HG02870 (cell line): ENCODE results near the gene AP2A2.

Experiments used
- ATAC-seq: cut with Tn5 transposase; IDR thresholded peaks from one replicate; pipeline ENCODE4 v1.9.1; 2021; ENCODE audit warnings: mild to moderate bottlenecking, moderate library complexity; ENCODE audit not compliant: unreplicated experiment

AP2A2 gene

DNA sequence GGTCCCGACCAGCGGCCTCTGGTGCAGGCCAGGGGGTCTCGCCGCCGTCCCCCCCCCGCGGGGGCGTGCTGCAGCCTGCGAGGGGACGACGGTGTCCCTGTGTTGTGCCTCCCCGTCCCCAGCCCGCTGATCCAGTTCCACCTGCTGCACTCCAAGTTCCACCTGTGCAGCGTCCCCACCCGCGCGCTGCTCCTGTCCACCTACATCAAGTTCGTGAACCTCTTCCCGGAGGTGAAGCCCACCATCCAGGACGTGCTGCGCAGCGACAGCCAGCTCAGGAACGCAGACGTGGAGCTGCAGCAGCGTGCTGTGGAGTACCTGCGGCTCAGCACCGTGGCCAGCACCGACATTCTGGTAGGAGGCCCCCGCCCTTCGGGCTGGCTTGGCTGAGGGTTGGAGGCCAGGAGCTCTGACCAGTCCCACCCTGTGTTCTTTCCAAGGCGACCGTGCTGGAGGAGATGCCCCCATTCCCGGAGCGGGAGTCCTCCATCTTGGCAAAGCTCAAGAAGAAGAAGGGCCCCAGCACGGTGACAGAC lies 68.0 kb downstream of the AP2A2 start:
- ATAC-seq, result no peak

DNA sequence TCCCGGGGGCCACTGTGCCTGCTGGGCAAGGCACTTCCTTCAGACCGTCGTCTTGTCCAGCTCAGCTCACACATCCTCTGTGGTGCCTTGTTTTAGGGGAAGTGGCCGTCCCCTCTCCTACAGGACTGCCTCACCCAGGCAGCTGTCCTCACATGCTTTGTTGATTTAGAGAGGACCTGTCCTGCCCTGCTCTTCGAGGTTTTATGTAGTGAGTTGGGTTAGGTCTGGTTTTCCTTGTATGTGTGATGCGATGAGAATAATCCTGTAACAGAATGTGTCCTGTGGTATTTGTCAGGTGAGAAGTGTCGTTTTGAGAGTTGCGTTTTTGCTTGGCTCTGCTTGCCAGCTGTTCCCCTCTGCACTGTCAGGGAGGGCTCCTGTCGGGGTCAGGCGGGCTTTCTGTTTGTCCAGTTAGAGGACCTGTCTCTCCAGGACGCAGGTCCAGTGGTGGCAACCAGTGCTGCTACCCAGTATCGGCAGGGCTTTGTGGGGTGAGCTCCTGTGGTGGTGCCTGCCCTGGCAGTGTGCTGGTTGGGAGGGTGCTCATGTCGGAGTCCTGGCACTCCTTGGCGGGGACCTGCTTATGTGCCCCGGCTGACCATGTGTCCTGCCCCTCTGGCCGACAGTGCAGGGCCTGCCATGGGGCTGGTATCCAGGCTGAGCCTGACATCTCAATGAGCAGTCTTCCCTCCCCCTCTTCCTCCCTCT lies 69.5 kb downstream of the AP2A2 start:
- no peak for ATAC-seq

DNA sequence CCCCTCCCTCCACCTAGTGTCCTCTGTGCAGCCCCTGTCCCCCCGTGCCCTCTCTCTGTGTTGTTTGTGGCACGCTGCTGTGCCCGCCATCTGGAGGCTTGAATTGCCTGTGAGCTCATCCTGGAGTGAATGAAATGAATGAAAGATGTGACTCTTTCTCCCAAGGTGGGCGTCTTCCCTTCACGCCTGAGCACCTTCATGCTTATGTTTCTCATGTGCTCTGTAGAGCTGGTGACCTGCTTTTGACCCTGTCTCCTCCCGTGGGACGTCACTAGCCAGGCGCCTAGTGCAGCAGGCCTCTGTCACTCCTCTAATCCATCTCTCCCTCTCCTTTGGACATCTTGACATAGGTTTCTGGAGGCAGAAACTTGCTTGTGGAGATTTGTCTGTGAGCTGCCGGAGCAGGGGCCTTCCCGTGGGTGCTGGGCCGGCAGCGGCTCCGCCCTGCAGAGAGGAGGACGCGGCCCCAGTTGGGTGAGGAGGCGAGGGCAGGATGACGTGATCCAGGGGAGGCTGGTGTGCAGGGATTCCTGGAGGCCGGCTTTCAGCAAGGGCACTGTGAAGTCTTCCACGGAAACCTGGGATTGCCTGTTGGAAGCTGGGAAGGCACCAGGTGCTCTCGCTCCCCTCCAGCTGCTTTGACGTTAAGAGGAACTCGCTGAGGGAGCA lies 70.2 kb downstream of the AP2A2 start:
- peak; percentile 61 for ATAC-seq

DNA sequence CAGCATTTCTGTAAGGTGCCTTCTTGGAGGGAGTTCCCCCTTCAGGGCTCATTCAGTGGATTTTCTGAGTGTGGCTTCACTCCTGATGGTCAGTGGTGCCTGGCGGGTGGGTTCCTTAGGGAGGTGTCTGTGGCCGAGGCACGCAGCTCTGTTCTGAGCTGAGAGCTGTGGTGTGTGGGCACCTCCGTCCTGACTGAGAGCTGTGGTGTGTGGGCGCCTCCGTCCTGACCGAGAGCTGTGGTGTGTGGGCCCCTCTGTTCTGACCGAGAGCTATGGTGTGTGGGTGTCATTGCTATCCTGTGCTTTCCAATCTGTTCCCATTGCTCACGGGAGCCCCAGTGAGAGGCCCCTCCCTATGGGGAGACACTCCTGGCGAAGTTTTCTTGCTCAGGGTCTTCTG lies 71.0 kb downstream of the AP2A2 start:
- ATAC-seq, result no peak

DNA sequence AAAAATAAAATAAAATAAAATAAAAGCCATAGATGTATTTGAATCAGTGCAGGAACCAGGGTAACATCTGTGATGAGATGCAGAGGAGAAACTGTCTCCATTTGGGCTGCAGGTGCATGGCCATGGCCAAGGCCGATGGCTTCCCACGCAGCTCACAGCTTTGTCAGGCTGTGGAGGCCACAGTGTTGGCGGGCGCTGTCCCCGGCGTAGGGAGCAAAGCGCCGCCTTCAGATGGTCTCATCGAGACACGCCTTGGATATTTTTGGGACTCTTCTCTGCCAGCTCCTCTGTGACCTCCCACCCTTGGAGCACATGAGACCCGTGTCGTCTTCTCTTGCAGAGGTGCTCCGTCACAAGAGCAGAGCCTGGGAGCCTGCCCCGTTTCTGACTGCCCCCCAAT lies 72.2 kb downstream of the AP2A2 start:
- ATAC-seq, result no peak

DNA sequence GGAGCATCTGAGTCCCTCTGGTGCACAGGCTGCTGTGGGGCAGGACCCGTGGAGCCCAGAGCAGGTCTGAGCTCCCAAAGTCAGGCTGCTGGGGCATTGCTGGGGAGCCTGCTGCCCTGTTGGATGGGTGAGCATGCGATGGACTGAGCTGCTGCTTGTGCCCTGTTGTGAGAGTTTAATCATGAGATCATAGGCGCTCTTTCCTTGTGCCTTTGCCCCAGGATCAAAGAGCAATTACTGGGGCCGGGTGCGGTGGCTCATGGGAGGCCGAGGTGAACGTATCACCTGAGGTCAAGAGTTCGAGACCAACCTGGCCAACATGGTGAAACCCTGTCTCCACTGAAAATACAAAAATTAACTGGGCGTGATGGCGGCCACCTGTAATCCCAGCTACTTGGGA lies 73.3 kb downstream of the AP2A2 start:
- ATAC-seq, result no peak

DNA sequence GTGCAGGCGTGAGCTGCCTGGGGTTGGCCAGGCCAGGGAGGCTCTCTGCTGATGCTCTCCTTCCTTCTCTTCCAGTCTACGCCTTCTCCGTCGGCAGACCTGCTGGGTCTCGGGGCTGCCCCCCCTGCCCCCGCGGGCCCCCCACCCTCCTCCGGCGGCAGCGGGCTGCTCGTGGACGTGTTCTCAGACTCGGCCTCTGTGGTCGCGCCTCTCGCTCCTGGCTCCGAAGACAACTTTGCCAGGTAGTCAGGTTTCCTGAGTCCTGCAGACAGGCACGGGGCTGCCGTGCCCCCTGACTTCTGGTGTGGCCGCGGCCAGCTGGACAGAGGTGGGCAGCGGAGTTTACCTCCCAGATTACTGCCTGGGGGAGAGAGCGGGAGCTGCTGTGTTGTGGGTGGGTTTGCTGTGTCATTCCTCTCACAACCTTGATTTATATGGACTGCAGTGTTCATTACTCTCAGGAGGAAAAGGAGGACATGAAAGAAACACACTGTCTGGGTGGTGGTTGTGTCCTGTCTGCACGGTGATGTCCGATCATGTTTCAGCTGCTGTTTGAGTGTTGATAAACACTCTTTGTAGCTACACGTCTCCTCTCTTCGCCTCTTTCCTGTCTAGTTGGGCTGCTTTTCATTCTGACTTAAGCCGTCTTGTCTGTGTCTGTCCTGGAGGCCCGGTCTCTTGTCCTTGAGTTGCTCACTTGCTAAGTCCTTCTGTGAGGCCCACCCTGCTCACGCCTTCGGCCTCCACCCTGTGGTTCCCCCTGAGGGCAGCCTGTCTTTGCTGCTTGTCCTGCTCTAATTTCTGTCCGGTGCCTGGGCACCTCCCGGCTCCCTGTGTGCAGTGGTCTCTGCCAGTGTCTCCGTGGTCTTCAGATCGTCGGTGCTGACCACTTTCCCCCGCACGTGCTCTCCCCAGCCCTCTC lies 74.9 kb downstream of the AP2A2 start:
- no peak for ATAC-seq

DNA sequence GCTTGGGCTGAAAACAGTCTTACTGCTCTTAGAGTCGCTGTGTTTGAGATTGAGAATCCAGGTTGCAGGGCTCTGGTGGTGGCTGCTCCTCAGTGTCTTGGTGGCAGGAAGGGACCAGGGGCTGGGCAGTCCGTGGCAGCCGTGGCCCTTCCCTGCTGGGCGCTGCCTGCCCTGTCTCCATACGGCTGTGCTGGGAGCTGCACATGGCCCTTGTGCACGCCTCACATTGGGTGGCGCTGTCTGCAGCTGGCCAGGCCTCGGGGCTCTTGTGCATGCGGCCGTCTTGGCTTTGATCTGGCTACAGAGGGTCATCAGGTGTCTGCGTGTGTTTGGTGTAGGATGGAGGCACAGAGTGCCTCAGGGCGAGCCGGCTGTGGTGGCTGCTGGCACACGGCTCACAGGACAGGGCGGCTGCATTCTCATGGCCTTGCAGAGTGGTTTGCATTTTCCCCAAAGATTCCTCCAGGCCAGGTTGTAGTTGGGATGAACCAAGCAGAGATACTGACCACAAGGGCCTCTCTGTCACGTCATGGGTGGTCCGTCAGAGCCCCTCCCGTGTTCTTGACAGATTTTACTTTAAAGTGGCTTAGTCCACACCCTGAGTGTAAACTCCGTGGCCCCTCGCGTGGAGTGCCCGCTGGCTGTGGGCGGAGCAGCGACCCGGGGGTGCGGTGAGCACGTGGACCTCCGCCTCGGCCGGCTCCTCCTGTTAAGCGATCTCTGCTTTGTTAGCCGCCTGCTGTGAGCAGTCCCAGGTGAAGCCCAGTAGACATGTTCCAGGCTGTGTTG lies 76.1 kb downstream of the AP2A2 start:
- ATAC-seq, result no peak

DNA sequence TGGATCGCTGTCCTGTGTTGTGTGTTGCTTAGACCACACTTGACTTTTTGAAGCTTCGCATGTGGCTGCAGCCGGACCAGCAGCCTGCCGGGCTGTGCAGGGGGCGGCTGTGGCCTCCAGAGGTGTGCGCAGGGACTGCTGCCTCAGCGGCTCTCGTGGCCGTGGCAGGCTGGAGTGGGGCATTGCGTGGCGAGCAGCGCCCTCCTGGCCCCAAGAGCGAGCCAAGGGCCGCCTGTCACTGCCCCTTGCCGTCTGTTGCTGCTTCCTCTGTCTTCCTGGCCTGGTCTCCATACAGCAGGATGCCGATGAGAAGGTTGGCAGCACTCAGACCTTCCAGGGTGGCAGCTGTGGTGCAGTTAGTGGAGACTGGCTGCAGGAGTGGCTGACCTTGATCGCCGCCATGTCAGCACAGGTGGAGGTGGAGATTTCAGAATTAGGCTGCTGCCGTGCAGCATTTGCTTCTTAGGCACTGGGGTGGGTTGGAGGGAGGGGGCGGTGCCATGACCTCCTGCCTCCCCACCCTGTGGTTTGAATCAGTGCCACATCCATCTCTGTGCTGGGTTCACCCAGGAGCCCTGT lies 76.8 kb downstream of the AP2A2 start:
- ATAC-seq, result no peak

DNA sequence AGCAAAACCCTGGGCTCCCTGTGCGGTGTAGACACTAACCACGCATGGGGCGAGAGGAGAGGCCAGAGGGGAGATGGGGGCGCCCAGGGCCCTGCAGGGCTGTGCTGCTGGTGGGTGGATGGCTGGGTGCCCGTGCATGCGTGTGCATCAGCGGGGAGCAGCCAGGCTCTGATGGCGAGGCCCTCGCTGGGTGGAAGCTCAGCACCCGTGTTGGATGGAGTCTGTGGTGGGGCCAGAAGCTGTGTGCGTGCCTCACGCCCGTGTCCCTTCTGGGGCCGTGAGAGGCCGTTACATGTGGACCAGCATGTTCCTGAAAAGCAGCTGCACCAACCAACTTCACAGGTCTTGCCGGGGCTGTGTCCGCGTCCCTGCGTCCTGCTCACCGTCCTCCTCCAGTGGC lies 77.5 kb downstream of the AP2A2 start:
- no peak for ATAC-seq

DNA sequence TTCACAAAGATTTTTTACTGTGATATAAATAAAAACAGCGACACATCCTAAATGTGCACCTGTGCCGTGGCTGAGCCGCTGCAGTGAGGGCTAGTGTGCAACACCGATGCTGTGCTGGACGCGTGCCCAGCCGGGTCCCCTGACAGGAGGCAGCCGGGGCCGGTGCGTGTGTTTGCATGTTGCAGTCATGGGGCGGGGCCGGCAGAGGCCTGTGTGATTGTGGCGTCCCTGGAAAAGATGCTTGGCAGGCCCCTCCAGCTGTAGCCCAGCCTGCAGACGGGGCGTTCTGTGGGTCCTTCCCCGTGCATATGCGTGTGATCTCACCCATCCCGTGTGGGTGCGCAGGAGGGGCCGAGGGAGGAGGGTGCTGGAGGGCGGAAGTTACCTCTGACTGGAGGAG lies 80.3 kb downstream of the AP2A2 start:
- no peak for ATAC-seq

DNA sequence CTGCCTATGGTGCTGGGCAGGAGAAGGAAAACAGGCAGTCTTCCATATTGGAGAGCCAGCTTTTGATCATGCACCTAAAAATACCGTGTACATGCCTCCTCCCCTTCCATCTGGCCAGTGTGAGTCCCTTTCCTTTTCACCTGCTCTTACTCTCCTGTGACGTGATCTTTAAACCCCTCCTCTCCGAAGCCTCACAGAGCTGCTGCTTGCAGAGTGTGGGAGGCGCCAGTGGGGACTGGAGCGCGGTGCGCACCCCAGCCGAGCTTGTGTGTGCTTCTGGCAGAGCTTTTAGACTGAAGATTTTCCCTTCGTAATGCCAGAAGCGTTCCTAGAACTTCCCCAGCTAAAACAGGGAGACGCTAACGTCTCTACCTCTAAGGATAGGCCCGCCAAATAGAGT lies 81.1 kb downstream of the AP2A2 start:
- no peak for ATAC-seq

DNA sequence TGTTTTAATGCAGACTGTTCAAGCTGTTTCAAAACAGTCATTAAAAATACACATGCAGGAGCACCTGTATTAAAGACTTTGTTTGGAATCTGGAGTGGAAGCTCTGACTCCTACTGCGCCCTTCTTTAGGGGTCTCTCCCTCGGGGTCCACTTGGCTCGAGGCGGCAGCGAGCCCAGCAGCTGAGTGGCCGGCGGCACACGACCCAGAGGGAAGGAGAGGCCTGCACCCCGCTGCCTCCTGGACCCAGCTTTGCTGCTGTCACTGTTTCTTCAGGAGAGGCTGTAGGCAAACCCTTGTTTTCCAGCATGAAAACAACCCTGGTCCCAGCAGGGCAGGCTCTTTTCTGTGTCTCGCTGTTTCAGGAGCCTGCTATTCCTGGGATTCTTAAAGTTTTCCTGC lies 81.6 kb downstream of the AP2A2 start:
- no peak for ATAC-seq

DNA sequence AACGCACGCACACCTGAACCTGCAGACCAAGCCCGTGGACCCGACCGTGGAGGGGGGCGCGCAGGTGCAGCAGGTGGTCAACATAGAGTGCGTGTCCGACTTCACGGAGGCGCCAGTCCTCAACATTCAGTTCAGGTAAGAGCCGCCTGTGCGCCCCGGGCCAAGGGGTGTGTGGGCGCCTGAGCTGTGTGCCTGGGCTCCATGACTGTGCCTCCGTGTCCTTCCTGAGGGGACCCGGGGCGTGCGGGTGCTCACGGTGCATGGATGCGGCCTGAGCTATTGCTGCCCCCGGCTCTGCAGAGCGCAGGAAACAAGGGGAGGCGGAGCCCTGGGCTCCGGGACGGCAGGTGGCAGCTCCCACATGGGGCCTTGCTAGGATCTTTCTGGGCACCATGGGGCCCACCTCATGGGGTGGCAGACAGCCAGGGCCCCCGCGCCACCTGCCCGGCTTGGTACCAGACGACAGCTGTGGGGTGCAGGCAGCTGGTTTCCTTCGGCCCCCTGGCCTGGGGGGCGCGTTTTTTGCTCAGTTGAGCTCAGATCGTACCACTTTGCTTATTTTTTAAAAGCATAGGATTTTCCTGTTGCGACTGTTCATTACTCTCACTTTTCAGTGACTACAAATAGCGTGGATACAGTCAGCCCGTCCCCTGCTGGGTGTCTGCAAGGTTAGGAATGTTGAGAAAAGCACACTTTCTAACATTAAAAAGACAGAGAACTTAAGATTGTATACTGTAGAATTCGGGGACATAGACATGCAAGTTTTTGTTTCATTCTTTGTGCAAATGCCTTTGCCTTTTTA lies 82.5 kb downstream of the AP2A2 start:
- no peak for ATAC-seq

DNA sequence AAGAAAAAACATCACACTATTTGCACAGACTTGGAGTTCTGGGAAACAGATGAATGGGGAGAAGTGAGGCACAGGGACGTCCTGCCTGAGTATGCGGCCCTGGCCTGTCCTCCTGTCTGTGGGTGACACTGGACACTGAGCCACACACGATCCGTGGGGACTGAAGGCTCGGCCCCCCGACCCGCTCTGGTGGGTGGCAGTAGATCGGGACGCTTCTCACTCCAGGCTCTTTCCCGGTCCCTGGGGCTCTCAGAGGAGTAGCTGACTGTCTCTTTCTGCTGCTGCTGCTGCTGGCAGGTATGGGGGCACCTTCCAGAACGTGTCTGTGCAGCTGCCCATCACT lies 83.1 kb downstream of the AP2A2 start:
- no peak for ATAC-seq

DNA sequence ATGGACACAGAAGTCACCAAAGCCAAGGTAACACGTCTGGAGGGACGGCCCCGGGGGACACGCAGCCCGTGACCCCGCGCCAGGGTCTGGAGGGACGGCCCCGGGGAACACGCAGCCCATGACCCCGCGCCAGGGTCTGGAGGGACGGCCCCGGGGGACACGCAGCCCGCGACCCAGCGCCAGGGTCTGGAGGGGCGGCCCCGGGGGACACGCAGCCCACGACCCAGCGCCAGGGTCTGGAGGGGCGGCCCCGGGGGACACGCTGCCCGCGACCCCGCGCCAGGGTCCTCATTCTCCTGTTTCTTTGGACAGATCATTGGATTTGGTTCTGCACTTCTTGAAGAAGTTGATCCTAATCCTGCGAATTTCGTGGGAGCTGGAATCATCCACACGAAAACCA lies 83.7 kb downstream of the AP2A2 start:
- no peak for ATAC-seq

DNA sequence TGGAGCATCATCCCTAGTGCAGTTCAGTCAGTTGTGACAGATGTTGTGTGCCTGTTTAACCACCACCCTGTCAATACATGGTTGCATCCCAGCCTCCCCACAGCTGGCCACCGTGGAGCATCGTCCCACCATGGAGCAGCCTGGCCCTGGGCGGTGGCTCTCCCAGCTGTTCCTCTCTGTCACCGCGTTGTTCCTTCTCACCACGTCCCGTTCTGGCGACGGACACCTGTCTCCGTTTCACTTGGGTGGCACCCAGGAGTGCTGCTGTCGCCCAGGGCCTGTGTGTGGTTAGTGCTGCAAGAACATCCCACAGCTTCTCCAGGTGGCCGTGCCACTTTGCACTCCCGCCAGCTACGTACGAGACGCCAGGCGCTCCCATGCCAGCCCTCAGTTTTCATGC lies 84.3 kb downstream of the AP2A2 start:
- ATAC-seq, result no peak

DNA sequence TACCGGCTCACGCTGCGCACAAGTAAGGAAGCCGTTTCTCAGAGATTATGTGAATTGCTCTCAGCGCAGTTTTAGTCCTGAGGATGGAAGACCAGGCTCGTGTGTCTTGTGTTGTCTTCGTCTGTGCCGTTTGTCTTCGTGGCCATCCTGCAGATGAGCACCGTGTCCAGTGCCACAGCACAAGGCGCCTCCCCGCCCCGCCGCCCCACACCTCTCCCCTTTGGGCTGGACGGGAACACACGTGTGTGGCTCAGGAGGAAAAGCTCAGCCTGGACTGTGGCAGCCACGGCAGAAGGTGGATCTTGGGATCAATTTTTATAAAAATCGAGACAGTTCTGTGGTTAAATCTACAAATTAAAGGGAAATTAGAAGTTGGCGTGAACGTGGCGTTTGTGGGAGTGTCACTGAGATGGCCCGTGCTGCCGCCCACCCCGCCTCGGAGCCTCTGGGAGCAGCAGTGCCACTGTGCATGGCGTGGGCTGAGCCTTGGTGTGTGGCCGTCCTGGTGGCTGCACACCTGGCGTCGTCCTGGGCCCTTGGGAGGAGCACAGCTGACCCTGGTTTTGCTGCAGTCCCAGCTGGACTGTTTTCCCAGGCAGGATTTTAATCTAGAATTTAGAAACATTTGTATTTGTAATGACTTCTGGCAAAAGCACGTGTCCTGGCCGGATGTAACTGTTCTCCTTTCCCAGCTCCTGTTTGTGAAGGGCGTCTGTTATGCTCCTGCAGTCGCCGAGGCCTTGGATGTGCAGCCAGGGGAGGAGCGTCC lies 85.1 kb downstream of the AP2A2 start:
- no peak for ATAC-seq

DNA sequence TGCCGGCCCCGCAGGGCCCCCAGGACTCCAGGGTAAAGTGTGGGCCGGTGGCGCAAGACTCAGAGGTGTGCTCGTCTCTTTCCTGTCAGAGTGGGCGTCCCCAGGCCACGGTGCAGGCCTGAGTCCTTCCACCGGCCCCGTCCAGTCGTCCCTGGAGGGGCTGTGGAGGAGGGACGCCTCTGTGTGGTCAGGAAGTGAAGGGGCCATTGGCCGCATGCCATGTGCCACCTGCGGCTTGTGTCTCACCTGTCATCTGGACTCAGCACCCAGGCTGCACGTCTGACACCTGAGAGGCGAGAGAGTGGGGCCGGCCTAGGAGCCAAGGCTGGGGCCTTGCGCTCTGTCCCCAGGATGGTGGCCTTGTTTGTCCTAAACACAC lies 85.6 kb downstream of the AP2A2 start:
- no peak for ATAC-seq
